Skeletal muscle cell (primary cell): ENCODE results near the gene KRTAP5-3.
"Not testable (repeated sequence)": the region's sequence is repeated elsewhere in the genome, so short reads cannot be mapped to it uniquely, and the experiment has no call there.

Source experiments
- DNase-seq: peaks from one replicate; pipeline ENCODE4 v3.0.0-alpha.2; 2010; ENCODE audit warnings: low read depth
- H3K4me3 ChIP-seq: 2 replicates; pipeline ENCODE4 v1.5.1; 2011; ENCODE audit warnings: low read depth, mild to moderate bottlenecking, control low read depth, low read length, moderate library complexity

The KRTAP5-3 gene

GRCh38 chr11:1592628-1593027 lies 15.6 kb downstream of the KRTAP5-3 start:
- DNase-seq = no peak
- no peak overlapping the region for H3K4me3 ChIP-seq

GRCh38 chr11:1589996-1590395 lies 18.3 kb downstream of the KRTAP5-3 start:
- no peak for DNase-seq
- no peak overlapping the region for H3K4me3 ChIP-seq

GRCh38 chr11:1589191-1589963 lies 18.9 kb downstream of the KRTAP5-3 start:
- not testable (repeated sequence) for DNase-seq, H3K4me3 ChIP-seq

GRCh38 chr11:1586699-1587098 lies 21.6 kb downstream of the KRTAP5-3 start:
- DNase-seq = no peak
- no peak overlapping the region for H3K4me3 ChIP-seq

- H3K4me3 ChIP-seq, DNase-seq: not testable (repeated sequence)
Observed at GRCh38 chr11:1584661-1585370, 23.4 kb downstream of the KRTAP5-3 start, which contains the start of gene KRTAP5-1. KRTAP5-1 (minus strand) TSS chr11:1585283; CDS start chr11:1585249, 34 bp downstream.

DNA sequence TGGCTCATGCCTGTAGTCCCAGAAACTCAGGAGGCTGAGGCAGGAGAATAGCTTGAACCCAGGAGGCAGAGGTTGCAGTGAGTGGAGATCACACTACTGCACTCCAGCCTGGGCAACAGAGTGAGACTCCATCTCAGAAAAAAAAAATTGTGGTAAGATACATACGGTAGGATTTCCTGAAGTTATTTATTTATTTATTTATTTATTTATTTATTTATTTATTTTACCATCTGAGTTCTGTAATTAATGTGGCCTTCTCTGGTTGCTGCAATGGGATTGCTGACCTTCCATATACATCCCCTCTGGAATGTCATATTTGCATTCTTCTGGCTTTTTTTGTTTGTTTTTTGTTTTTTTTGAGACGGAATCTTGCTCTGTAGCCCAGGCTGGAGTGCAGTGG lies 25.4 kb downstream of the KRTAP5-3 start:
- not testable (repeated sequence) for H3K4me3 ChIP-seq, DNase-seq

- H3K4me3 ChIP-seq = no peak overlapping the region
- no peak for DNase-seq
Observed at GRCh38 chr11:1581976-1582375, 26.3 kb downstream of the KRTAP5-3 start.

GRCh38 chr11:1576825-1577224 lies 31.4 kb downstream of the KRTAP5-3 start:
- no peak for DNase-seq

DNA sequence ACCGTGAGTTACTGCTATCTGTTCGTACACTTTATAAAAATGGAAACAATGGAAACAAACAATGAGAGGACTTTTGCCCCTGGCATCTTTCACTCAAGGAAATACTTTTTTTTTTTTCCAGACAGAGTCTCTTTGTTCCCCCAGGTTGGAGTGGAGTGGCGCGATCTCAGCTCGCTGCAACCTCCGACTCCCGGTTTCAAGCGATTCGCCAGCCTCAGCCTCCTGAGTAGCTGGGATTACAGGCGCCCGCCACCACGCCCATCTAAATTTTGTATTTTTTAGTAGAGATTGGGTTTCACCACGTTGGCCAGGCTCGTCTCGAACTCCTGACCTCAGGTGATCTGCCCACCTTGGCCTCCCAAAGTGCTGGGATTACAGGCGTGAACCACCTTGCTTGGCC lies 32.5 kb downstream of the KRTAP5-3 start:
- not testable (repeated sequence) for H3K4me3 ChIP-seq, DNase-seq

More at GRCh38 chr11:1576825-1577224, 31.4 kb downstream of the KRTAP5-3 start:
- H3K4me3 ChIP-seq = no peak overlapping the region

- DNase-seq = no peak
Observed at GRCh38 chr11:1574933-1575242, 33.4 kb downstream of the KRTAP5-3 start.

DNA sequence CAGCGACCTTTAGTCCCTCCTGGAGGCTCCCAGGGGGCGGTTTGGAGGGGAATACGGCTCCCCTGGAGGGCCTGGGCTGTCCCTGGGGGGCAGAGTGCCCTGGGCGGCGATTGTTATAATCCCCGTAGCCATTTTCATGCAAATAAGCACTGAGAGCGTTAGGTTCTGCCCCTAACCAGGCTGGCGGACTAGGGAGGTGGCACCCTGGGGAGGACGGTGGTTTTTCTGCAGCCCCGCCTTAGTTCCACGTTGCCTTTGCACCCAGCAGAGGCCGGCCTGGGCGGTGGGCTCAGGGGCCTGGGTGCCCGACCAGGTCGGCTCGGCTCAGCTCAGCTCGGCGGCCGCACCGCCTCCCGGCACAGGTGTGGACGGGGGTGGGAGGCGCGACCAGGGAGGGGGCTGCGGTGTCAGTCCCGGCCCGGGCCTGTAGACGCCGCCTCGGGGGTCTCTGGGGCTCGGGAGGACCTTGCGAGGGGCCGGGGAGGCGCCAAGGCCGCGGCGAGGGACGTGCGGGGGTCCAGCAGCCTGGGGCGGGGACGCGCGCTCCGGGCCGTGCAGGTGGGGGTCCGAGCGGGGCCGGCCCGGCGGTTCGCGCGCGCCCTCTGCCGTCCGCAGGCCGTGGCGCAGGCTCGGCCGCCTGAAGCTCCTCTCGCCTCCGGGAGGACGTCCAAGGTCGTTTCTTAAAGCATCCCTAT lies 33.9 kb downstream of the KRTAP5-3 start:
- no peak overlapping the region for H3K4me3 ChIP-seq

More at GRCh38 chr11:1574933-1575242, 33.4 kb downstream of the KRTAP5-3 start:
- no peak overlapping the region for H3K4me3 ChIP-seq

GRCh38 chr11:1573903-1574237 lies 34.4 kb downstream of the KRTAP5-3 start:
- DNase-seq = no peak
- H3K4me3 ChIP-seq = no peak overlapping the region

More for the DNA sequence above, 33.9 kb downstream of the KRTAP5-3 start:
- no peak for DNase-seq

DNA sequence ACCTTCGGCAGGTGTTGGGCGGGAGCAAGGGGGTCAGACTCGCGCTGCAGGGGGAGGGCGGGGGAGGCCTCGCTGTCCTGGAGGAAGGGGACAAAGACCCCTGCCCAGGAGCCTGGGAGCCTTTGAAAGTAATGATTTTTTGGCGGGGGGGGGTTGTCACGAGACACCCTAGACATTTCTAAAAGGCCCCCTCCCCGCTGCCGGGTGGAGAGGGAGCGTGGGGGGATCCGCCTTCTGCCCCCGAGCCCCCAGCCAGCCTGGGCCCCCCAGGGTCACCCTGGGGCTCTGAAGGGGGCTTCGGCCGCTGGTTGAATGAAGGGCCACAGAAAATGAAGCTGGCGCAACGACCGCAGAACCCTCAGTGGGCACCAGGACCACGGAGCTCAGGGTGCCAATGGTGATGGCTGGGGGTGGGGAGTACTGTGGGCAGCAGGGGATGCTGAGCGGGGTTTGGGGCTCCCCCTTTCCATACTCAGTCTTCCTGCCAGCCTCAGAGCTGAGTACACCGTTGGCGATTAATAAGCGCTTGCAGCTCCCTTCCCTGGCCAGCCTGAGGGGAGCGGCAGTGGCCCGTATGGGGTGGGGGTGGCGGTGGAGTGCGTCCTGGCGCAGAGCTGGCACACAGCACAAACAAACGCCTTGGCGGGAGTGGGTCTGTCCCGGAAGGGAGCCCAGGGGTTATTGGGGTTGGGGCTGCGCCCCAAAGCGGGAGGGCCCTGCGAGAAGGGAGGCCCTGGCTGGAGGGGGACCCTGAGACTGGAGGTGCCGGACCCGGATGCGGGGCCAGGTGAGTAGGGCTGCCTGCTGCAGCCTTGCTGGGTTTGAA lies 35.0 kb downstream of the KRTAP5-3 start:
- no peak for DNase-seq

DNA sequence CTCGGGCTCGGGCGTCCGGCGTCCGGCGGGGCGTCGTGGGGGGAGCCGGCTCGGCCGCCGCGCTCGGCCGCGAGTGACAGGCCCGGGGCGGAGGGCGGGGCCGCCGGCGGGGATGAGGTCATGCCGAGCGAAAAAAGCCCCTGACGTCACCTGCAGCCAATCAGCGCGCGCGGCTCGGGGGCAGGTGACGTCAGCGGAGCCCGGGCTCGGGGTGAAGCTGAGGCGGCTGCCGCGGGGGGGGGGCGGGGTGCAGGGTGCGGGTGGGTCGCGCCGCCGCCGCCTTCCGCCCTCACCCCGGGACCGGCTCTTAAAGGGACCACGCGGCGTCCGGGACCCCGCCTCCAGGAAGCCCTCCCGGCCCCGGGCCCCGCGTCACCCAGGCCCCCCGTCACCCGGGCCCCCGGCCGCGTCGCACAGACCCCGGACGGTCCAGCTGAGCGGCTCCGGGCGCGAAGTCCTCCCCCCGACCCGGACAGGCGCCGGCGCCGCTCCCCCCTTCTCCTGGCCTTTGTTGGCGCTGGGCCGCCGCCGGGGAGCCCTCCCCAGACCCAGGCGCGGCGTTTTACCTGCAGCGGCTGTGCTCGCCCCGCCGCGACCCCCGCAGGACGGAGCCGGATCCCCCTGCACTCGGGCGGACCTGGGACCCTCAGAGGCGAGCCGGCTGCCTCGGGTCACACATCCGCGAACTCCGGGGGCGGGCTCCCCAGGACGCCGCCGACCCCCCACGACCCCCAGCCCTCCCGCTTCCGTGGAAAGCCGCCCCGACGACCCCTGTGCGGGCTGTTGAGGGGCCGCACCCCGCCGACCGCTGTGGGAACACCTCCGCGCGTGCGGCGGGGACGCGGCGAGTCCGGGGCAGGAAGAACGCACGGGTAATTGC lies 35.8 kb downstream of the KRTAP5-3 start, which contains the start of gene DUSP8:
Gene DUSP8 (minus strand): TSS at position 75 of the 880 bp plus-strand sequence. CDS start 6,445 bp downstream, outside the sequence.
- peak; percentile 25 for DNase-seq
- H3K4me3 ChIP-seq = peak within 1 kb of the TSS; percentile 54

More for the DNA sequence above, 35.0 kb downstream of the KRTAP5-3 start:
- no peak overlapping the region for H3K4me3 ChIP-seq

- DNase-seq = no peak
- peak overlapping the region; percentile 54 for H3K4me3 ChIP-seq
Observed at GRCh38 chr11:1571760-1572196, 36.5 kb downstream of the KRTAP5-3 start.

- H3K4me3 ChIP-seq = peak overlapping the region; percentile 54
- no peak for DNase-seq
Observed at GRCh38 chr11:1570896-1571759, 37.1 kb downstream of the KRTAP5-3 start.

GRCh38 chr11:1570531-1570895 lies 37.8 kb downstream of the KRTAP5-3 start:
- DNase-seq = no peak
- no peak overlapping the region for H3K4me3 ChIP-seq
